Astrocyte (in vitro differentiated cells and primary cell): ENCODE results near the gene MUC21.

Source experiments
- CTCF ChIP-seq: IDR thresholded peaks from 2 replicates; pipeline ENCODE4 v1.5.1; 2011; ENCODE audit warnings: low read depth, mild to moderate bottlenecking, inconsistent platforms, low read length, moderate library complexity; ENCODE audit not compliant: insufficient read depth
- EZH2 ChIP-seq: IDR thresholded peaks from 2 replicates; pipeline ENCODE4 v1.6.1; 2012; ENCODE audit warnings: mild to moderate bottlenecking, low read length, inconsistent platforms; ENCODE audit not compliant: insufficient read depth

DNA sequence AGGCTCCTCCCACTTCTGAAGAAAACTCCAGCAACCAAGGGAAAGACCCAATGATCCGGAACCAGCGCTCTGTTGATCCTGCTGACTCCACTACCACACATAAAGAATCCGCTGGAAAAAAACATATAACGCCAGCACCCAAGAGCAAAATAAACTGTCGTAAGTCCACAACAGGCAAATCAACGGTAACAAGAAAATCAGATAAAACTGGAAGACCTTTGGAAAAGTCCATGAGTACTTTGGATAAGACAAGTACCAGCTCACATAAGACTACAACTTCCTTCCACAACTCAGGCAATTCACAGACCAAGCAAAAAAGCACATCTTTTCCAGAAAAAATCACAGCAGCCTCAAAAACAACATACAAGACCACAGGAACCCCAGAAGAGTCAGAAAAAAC, 34.7 kb upstream of the MUC21 start:
- TF ChIP-seq CTCF (no peak), EZH2 (no peak)
